Panc1 (cell line): ENCODE measurements around the gene MED13L.

Experiments
- CTCF ChIP-seq: fragments of 450-650 bp; IDR thresholded peaks from 2 replicates; pipeline ENCODE4 v1.5.1; 2017; ENCODE audit warnings: mild to moderate bottlenecking
- POLR2AphosphoS5 ChIP-seq: IDR thresholded peaks from 2 replicates; pipeline ENCODE4 v1.6.1; 2012; ENCODE audit warnings: mild to moderate bottlenecking, low read depth, low read length, moderate library complexity

GRCh38 chr12:115944392-115944742 lies 333.1 kb downstream of the MED13L start:
- TF ChIP-seq POLR2AphosphoS5, result no peak
- TF ChIP-seq CTCF, result no peak
